G401 (cell line): ENCODE measurements around the gene CHTF18. TPM values are rescaled to one million over a fixed set of nuclear protein-coding genes. Genes with fewer than 3 reads are reported as not detected.
A peak's percentile ranks its signal among the peaks of the same experiment; 100 is the strongest.
"Not testable (repeated sequence)": the region's sequence is repeated elsewhere in the genome, so short reads cannot be mapped to it uniquely, and the experiment has no call there.

Experiments used
- DNase-seq: peaks from one replicate; pipeline ENCODE4 v3.0.0-alpha.2; 2015; ENCODE audit warnings: low spot score
- in situ Hi-C: cut with HindIII; loops from 2 replicates; pipeline ENCODE4 v1.10.0; 2016; ENCODE audit warnings: low sequenced_read_pairs, mixed read lengths
- total RNA-seq: library from RNA; depleted of rRNA; stranded (reverse); fragments of >200 nt; shearing (Covaris generic); gene quantifications from 2 replicates; pipeline ENCODE4 v1.2.3, GENCODE V29; 2014

The CHTF18 gene
- total RNA-seq, 1 experiment from 2014 or later = 61.4 TPM

DNA sequence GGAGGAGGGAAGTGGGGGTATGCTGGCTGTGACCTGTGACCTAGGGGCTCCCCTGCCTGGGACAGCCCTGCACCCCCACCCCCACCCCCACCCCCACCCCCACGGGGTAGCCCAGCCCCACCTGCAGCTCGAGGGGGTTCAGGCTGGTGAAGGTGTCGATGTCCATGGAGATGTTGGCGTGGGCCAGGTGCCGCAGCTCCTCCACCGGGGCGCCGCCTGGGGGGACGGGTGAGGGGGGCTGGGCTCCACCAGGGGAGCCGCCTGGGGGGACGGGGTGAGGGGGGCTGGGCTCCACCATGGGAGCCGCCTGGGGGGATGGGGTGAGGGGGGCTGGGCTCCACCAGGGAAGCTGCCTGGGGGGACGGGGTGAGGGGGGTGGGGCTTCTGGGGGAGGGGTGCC lies 18.0 kb upstream of the CHTF18 start:
- DNase-seq = no peak
- in situ Hi-C loops = no loop called here

DNA sequence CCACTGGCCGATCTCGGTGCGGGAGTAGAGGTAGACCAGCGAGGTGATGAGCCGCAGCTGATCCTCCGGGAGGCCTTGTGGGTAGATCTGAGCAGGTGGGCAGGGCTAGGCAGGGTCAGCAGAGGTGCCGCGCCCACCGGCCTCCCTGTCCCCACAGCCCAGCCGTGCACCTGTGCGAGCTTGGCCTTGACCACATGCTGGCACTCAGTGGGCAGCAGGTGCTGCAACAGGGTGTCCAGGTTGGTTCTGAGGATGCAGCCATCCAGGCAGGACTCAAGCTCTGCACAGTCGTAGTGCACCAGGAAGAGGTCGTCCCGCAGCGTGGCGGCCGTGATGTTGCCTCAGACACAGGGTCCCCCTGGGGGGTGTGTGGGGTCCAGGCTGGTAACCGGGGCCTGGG lies 15.5 kb upstream of the CHTF18 start:
- in situ Hi-C loops = no loop called here
- no peak for DNase-seq

DNA sequence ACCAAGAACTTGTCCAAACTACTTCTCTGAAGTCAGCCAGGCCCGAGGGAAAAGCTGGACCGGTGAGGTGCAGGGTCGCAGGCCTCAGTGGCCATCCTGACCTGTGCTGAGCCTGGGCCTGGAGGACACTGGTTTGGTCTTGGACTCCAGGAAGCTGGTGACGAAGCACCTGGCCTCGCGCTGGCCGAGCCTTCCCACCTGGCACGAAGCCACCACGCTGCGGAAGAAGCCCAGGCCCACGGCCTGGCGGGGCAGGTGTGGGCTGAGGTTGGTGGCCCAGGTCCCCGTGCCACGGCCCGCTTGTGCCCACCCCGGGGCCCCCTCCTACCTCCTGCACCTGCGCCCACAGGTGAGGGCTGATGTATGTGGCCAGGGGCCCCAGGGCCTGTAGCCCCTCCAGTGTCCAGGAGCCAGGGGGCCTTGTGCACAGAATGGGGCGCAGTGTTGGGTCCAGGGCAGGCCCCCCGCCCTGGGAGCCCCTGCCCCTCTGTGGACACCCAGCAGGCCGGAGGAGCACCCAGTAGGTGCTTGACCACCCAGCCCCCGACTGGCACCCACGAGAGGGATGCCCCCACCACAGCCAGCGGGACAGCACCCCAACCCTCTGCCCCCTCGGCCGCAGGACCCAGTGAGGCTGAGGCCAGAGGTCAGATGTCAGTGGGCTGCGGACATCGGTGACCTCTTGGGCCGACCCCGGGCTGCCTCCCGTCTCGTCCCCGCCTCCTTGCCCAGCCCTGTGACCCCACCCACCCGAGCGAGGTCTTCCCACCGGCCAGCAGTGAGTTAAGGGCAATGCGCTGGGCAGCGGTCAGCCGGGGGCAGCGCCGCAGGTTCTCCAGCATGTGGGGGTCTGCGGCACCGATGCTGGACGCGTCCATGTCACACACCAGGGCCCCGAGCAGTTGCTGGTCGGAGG lies 14.1 kb upstream of the CHTF18 start:
- DNase-seq = no peak
- in situ Hi-C loops = no loop called here

DNA sequence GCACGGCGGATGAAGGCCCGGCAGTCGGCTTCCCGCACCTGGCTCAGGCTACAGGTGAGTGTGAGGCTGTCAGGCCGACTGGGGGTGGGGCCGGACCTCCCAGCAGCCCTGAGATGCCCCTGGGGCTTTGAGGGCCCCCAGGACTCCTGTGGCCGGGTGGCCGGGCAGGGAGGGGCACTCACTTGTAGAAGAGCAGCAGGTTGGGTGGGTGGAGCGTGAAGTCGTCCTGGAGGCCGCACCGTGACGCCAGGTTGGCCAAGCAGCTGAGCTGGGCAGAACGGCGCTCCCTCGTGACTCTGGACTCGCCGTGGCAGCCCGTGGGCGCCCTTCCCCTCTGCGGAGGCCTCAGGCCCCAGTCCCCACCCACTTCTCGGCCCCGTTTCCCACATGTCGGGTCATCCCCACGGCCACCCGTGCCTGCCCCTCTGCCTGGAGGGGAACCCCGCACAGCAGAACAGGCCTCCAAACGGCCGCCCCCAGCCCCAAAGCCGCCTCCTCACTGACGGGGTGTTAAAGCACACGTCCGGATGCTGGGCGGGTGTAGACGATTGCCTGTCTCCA lies 13.1 kb upstream of the CHTF18 start:
- no peak for DNase-seq
- in situ Hi-C loops = no loop called here

DNA sequence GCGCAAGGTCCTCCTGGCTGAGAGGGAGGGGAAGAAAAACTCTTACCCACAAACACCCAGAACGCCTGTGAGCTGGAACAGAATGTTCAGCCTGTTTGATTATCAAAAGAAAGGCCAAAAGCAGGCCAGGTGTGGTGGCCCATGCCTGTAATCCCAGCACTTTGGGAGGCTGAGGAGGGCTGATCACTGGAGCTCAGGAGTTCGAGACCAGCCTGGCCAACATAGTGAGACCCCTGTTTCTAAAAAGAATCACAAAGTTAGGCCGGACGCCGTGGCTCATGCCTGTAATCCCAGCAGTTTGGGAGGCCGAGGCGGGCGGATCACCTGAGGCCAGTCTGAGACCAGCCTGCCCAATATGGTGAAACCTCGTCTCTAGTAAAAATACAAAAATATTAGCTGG lies 12.1 kb upstream of the CHTF18 start:
- in situ Hi-C loops, DNase-seq: not testable (repeated sequence)

DNA sequence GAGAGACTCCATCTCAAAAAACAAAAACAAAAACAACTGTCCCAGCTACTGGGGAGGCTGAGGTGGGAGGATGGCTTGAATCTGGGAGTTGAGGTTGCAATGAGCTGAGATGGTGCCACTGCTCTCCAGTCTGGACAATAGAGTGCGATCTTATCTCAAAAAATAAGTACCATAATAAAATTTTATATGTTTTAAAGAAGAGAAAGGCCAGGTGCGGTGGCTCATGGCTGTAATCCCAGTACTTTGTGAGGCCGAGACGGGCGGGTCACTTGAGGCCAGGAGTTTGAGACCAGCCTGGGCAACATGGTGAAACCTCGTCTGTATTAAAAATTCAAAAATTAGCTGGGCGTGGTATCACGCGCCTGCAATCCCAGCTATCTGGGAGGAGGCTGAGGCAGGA lies 11.6 kb upstream of the CHTF18 start:
- in situ Hi-C loops = no loop called here
- no peak for DNase-seq

DNA sequence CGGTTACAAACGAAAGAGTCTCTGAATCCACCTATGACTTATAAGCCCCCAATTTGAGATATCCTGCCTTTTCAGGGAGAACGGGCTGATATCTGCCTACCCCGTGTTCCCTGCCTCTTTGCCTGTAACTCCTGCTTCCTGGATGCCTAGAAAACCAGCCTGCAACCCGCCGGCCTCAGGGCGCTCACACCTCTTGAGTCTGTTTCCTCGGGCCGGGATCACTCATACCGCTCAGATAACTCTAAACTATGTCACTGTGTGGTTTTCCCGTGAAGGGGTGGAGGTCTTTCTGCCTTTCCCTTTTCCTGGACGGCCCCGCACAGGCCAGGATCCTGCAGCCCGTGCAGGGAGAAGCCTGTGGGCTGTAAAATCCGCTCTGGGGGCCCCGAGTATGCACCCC lies 10.6 kb upstream of the CHTF18 start:
- in situ Hi-C loops = no loop called here
- DNase-seq = no peak

DNA sequence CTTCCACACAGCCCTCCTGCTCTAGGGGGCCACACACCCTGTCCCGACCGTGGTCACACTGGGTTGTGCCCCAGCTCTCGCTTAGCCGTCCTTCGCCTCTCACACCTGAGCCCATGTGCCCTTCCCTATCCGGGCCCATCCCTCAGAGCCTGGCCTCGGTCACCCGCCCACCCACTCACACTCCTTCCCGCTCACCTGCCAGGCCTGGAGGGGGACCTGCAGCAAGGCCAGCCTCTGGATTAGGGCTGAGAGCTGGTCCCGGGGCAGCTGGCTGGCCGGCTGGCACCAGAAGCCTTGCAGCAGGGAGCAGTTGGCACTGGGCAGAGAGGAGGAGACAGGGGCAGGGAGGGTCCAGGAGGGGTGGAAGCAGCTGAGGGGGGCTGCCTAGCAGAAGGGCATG lies 10.0 kb upstream of the CHTF18 start:
- in situ Hi-C loops = no loop called here
- DNase-seq = no peak

DNA sequence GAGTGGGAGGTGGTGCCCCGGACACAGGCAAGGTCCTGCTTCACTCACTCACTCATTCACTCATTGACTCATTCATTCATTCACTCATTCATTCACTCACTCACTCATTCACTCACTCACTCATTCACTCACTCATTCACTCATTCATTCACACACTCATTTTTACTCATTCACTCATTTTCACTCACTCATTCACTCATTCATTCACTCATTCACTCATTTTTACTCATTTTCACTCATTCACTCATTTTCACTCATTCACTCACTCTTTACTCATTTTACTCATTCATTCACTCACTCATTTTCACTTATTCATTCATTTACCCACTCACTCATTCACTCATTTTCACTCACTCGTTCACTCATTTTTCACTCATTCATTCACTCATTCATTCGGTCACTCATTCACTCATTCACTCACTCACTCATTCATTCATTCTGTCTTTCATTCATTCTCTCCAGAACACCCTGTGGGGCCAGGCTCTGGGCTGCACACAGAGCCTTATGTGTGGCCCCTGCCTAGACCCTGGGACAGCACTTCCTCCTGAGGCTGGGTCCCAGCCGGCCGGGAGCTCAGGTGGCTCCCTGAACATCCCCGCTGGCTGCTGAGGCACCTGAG lies 9.4 kb upstream of the CHTF18 start:
- DNase-seq = no peak
- in situ Hi-C loops = no loop called here

DNA sequence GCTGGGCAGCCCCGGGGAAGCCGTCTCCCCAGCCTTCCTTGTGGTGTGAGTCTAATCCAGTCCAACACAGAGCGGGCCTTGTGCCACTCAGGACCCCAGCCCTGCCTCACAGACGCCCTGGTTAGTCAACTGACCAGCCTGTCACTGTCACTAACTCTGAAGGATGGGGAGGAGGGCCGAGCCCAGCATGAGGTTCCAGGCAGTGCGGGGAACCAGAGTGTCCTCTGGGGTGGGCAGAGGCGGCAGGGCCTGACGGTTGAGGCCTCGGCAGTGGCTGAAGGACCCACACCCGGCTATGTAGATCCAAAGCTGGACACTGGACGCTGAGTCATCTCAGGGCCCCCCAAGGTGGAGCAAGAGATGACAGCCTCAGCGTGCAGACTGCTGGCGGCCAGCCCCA lies 8.9 kb upstream of the CHTF18 start:
- in situ Hi-C loops = no loop called here
- DNase-seq = no peak

DNA sequence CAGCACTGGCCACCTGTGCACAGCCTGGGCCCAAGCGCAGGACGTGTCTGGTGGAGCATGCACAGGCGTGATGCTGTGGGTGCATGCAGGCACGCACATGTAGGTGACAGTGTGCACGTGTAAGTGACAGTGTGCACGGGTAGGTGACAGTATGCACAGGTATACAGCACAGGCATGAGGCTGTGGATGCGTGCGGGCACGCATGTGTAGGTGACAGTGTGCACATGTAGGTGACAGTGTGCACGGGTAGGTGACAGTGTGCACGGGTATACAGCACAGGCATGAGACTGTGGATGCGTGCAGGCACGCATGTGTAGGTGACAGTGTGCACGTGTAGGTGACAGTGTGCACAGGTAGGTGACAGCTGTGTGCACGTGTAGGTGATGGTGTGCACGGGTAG lies 8.1 kb upstream of the CHTF18 start:
- DNase-seq = no peak
- in situ Hi-C loops = no loop called here

DNA sequence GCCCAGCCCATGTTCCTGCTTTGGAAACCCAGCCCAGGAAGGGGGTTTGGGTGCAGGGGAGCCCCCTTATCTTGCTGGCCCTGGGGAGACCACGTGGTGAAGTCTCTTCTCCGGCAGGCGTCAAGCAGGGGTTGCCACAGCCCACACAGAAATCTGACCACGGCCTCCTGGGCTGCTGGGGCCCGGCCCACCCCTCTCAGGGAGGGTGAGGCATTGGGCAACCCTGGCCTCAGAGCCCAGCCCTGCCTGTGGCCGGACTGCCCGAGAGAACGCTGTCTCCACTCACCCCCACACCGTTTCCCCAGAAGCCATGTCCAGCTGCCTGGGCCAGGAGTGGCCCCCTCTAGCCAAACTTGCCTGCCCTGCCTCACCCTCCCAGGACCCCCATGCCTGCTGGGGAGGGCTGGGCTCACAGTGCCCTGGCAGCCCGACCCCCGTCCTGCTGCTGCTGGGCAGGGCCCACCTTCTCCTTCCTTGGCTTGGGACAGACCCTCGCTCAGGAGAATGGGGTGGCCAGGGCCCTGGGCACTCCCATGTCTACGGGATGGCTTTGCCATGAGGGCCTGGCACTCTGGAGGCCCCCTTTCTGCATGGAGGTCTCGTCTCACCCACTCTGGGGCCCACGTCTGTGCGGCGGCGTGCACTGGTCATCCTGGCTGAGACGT lies 6.9 kb upstream of the CHTF18 start:
- no peak for DNase-seq
- in situ Hi-C loops = no loop called here

DNA sequence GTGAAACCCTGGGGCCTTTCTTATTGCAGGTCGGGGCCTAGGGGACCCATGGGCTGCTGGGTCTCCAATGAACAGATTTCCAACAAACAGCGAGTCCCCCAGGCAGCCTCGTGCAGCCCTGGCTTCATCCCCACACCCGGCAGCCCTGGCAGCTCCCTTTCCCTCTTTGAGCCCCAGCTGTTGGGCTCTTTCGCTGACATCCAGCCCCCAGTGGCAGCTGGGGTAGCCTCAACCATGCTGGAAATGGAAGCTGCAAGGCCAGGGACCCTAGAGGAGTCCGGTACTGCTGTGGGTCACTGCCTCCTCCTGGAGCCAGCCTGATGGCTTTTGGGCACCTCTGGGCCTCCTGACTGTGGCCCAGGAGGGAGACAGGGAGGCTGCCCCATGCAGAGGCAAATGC lies 6.2 kb upstream of the CHTF18 start:
- DNase-seq = no peak
- in situ Hi-C loops = no loop called here

DNA sequence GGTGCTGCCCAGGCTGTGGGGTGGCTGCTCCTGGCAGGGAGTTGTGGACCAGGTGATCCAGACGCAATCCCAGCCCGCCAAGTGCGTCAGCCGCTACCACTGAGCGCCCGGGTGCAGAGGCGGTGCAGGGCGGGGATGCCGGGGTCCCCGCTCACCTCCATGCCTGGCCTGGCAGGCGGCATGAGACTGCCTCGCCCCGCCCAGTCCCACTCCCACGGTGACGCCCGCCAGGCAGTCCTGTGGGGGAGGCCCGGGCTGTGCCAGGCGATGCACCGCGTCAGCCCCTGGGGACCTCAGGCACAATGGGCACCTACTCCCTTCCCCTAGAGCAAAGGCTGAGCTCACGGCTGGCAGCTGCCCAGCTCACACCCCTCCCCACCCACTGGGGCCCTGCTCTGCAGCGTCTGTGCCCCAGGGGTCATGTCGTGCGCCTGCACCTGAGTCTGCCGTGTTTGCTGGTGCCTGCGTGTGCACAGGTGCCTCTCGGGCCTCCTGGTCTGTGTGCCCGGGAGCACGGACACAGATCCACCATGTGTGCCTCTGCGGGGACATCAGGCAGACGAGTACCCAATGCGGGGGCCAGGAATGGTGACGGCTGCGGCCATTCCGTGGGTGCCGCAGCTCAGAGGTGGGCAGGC lies 5.5 kb upstream of the CHTF18 start:
- DNase-seq = no peak
- in situ Hi-C loops = no loop called here

DNA sequence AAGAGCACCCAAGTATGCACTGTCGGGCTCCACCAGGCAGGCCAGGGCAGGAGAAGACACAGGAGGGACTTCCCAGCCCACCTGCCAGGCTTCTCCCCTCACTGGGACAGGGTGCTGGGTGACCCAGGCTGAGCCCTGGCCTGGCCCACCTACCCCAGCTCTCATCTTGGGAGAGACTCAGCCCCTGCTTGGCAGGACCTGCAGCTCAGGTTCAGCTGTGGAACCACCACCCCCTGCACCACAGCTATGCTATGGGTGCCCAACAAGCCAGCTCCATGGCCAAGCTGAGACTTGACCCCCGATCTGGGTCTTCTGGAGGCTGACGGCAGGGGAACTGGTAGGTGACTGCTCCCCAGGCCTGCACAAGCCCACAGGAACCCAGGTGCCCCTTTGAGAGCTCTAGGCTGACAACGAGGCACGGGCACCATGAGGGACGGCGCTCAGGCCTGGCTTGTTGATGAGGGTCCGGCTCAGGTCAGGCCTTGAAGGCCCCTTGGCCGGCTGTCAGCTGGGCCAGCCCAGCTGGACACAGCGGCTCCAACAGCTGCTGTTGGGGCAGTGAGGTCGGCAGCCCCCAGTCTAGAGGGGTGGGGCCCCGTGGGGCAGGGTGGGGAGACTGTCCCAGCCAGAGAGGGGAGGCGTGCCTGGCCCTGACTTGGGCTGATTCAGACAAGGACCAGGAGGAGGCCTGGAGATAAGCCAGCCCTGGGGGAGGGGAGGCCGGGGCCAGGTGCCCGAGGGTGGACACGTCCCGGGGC lies 4.8 kb upstream of the CHTF18 start:
- no peak for DNase-seq
- in situ Hi-C loops = no loop called here

DNA sequence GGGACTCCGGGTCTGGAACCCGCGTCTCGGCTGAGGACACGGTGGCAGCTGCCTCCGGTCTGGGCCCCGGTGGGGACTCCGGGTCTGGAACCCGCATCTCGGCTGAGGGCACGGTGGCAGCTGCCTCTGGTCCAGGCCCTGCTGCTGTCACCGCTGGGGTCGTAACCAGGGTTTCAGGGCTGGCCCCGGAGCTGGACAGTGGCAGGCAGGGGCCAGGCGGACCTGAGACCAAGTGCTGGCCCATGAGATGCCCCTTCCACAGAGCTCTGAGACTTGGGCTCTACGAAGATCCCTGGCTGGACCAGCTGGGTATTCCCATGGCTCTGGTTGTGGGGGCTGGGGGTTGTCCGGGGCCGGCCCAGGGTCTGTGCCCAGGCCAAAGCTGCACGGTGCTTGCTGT lies 4.0 kb upstream of the CHTF18 start:
- DNase-seq = no peak
- in situ Hi-C loops = no loop called here

DNA sequence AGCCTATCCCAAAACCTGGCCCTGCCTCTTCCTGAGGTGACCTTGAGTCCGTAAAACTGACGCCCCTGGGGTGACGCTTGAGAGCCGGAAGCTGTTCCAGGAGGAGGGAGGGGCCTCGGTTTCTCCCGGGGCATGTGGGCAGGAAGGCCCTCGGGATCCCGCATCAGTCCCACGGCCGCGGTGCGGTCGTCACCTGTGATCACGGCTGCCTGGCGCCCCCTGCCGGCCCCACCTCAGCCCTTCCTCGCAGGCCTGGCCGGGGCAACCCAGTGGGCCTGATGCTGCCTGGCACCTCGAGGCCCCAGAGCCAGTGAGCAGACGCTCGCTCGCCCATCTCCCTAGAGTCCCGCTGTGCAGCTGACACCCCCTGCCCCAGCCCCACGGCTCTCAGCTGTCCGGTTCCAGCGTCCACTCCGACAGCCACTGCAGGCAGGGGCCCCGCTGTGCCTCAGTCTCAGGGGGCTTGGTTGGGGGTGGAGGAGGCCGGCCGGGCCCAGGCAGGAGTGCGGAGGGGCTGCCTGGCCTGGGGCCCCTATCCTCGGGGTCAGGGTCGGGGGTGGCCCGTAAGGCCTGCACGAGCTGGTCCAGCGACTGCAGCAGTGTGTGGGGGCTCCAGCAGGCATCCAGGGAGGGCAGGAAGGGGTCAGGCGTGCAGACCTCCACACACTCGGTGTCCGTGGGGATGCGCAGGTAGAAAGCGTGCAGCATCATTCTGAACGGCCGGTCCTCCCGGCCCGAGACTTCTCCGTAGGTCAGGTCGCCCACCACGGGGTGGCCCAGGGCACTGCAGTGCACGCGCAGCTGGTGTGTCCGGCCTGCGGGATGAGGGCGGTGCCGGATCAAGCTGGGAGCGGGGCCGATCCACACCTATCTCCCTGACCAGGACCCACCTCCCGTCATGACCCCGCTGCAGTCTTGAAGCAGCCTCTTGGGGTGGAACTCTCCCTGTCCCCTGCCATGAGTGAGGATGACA lies 2.6 kb upstream of the CHTF18 start:
- peak; percentile 44 for DNase-seq
- in situ Hi-C loops = no loop called here
